Measurements from ENCODE around the gene ACSM5.
A peak's percentile ranks its signal among the peaks of the same experiment; 100 is the strongest.
"Not testable (repeated sequence)": the region's sequence is repeated elsewhere in the genome, so short reads cannot be mapped to it uniquely, and the experiment has no call there.

Gene ACSM5

DNA sequence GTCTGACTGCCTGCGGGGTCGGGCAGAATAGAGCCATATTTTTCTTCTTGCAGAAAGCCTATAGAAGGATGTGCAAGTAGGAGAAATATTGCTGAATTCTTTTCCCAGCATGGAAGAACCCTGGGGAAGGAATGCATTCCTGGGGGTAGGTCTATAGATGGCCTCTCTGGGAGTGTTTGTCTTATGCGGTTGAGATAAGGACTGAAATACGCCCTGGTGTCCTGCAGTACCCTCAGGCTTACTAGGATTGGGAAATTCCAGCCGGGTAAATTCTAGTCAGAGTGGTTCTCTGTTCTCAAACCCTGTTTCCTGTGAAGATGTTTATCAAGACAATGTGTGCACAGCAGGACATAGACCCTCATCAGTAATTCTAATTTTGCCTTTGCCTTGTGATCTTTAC, 44.3 kb downstream of the ACSM5 start:
- not testable (repeated sequence) for H3K27ac Mint-ChIP-seq; H3K4me3 Mint-ChIP-seq; H3K4me1 Mint-ChIP-seq (ENCODE audit: low read depth); H3K9me3 Mint-ChIP-seq; H3K36me3 Mint-ChIP-seq (ENCODE audit: low read depth); H3K27me3 Mint-ChIP-seq; DNase-seq

DNA sequence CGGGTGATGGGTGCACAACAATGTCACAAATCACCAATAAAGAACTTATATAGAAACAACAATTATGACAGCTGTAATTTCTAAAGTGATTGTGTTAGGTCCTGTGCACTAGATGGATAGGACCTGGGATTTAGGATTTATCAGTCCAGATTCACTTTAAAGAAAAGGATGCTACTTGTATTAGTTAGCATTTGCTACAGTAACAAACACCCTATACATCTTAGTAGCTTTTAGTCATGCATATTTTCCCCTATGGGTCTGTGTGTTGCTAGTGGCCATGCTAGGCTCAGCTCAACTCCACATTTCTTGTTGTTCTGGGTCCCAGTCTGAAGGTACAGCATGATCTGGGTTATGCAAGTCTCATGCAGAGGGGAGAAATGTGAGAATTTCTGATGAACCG, 49.9 kb downstream of the ACSM5 start:
- H3K4me1 Mint-ChIP-seq (ENCODE audit: low read depth); DNase-seq; H3K9me3 Mint-ChIP-seq; H3K36me3 Mint-ChIP-seq (ENCODE audit: low read depth); H3K27ac Mint-ChIP-seq; H3K27me3 Mint-ChIP-seq; H3K4me3 Mint-ChIP-seq: not testable (repeated sequence)

DNA sequence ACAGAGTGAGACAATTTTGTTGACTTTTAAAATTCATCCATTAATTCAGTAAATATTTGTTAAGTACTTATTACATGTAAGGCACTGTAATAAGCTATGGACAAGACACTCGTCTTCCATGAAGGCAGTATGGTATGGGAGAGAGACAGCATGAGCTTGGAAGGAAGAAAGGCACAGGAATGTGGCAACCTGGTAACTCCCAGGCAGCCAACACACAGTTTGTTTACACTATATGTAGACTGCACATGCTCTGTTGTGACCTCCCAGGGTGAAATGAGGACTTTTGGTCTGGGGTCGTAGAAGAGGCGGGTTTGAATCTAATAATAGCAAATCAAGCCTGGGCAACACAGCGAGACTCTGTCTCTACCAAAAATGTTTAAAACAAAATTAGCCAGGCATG, 51.0 kb downstream of the ACSM5 start:
- not testable (repeated sequence) for H3K36me3 Mint-ChIP-seq (ENCODE audit: low read depth); H3K9me3 Mint-ChIP-seq; H3K27me3 Mint-ChIP-seq; H3K27ac Mint-ChIP-seq; H3K4me1 Mint-ChIP-seq (ENCODE audit: low read depth); H3K4me3 Mint-ChIP-seq; DNase-seq

DNA sequence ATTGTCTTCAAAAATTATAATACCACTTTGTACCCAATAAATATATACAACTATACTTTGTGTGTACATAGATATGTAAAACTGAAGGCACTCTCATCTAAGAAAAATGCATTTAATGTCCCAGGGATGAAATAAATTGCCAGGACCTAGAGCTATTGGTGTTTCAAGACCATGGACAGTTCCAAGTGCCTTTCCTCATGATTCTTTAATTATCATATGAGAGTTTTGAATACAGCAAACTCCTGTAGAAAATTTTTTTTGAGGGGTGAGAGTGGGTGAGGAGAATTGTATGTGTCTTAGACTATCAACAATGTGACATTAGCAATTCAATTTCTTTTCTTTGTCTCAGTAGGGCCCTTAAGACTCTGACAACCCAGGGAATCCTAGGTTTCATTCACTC, 59.6 kb downstream of the ACSM5 start:
- not testable (repeated sequence) for H3K9me3 Mint-ChIP-seq; H3K27me3 Mint-ChIP-seq; H3K27ac Mint-ChIP-seq; H3K4me3 Mint-ChIP-seq; H3K36me3 Mint-ChIP-seq (ENCODE audit: low read depth); DNase-seq
- H3K4me1 Mint-ChIP-seq (ENCODE audit: low read depth): peaks cover 11% of the 10 kb centered on the region

DNA sequence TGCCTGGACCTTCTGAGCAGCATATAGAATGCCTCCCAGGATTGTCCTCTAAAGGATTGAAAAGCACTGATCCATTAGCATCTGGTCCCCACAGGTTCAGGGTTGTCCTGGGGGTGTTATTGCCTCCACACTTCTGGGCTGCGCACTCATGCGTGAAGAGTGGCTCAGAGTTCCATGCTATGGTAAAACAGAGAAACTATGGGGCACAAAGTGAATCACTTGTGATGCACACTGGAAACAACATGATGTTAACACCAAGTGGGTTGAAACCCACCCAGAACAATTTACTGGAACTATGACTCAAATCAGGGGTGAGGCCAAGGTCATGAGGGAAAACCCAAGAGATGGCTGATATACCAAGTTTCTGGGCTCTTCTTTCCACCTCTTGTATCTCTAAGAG, 60.6 kb downstream of the ACSM5 start:
- peaks cover 11% of the 10 kb centered on the region for H3K4me1 Mint-ChIP-seq (ENCODE audit: low read depth)
- not testable (repeated sequence) for DNase-seq; H3K9me3 Mint-ChIP-seq; H3K4me3 Mint-ChIP-seq; H3K27me3 Mint-ChIP-seq; H3K36me3 Mint-ChIP-seq (ENCODE audit: low read depth)
- H3K27ac Mint-ChIP-seq: peak overlapping the region; percentile 78

DNA sequence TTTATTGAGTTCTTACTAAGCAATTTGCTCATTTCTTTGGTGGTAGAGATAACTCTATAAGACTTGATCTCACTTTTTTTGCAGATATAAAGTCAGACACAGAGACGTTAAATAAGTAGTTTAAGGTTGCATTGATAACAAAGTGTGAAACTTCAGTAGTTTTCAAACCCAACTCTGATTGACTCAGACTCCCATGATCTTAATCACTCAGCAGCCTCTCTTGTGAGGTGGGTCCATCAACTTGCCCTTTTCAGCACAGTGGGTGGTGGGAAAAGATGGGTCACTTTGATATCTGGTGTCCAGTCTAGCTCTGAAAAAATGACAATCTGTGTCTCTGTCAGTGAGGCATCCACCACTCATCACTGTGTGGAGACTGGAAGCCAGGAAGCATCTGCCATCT, 61.4 kb downstream of the ACSM5 start:
- not testable (repeated sequence) for H3K4me3 Mint-ChIP-seq; H3K36me3 Mint-ChIP-seq (ENCODE audit: low read depth); H3K27me3 Mint-ChIP-seq; DNase-seq; H3K9me3 Mint-ChIP-seq
- H3K27ac Mint-ChIP-seq: peak overlapping the region; percentile 78
- peaks cover 11% of the 10 kb centered on the region for H3K4me1 Mint-ChIP-seq (ENCODE audit: low read depth)

DNA sequence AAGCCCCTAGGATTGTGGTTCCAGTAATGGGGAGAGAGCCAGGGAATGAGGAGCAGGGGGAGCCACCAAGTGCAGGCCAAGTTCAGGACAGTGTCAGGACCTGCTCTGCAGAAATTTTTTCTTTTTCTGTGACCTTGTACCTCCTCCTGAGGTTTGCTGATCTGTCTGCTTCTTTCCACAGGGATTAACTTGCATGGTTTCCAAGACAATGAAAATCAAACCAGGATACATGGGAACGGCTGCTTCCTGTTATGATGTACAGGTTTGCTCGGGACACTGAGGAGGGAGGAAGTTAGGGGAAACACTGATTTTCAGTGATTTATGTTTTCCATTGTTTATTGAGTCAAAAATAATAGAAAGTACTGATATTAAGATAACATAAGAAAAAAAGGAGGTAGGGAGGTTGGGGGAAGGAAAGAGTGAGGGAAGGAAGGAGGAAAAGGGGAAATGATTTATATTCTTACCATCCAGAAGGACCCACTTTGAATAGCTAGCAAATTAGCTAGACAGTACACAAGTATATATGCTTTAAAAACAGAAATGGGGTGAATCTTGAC, 67.9 kb downstream of the ACSM5 start:
- peaks cover 16% of the 10 kb centered on the region for H3K27me3 Mint-ChIP-seq
- not testable (repeated sequence) for H3K9me3 Mint-ChIP-seq; DNase-seq; H3K4me3 Mint-ChIP-seq; H3K27ac Mint-ChIP-seq; H3K4me1 Mint-ChIP-seq (ENCODE audit: low read depth); H3K36me3 Mint-ChIP-seq (ENCODE audit: low read depth)

DNA sequence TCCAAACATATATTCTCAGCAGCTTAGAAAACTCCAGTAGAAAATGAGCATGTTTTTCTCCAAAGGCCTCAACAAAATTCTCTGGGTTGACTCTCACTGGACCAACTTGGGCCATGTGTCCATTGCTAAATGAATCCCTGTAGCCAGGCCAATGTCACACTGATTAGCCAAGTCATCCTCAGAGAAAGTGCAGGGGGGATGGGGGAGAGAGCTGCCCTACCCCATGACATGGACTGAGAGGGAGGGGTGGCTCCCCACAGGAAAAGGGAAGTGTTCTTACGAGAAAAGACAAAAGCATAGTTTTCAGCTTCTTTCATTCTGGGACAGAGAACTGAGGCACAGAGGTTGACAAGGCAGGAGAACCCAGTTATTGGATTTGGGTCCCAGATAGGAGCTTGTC, 74.7 kb downstream of the ACSM5 start:
- not testable (repeated sequence) for H3K4me1 Mint-ChIP-seq (ENCODE audit: low read depth); H3K4me3 Mint-ChIP-seq; H3K9me3 Mint-ChIP-seq; H3K36me3 Mint-ChIP-seq (ENCODE audit: low read depth); H3K27ac Mint-ChIP-seq; DNase-seq
- peaks cover 11% of the 10 kb centered on the region for H3K27me3 Mint-ChIP-seq

DNA sequence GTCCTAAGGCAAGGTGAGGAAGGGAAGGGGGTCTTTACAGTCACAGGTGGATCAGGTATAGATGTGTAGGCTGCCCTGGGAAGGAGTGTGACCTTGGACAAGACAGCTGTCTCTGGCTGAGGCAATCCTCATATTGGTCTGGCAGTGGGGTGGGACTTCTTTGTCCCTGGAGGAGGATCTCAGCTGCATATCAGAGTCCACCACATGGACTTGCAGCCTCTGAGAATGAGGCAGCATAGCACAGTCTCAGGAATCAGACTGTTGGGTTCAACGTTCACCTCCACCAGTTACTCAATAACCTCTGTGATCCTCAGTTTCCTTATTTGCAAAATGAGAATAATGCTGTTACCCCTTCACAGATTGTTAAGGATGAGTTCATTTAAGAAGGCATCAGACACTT, 75.4 kb downstream of the ACSM5 start:
- Mint-ChIP-seq H3K27ac (no peak overlapping the region), H3K4me1 (ENCODE audit: low read depth) (no peaks in the 10 kb centered on the region), H3K4me3 (no peak overlapping the region), H3K36me3 (ENCODE audit: low read depth) (no peaks in the 10 kb centered on the region), H3K27me3 (peaks cover 11% of the 10 kb centered on the region), H3K9me3 (no peaks in the 10 kb centered on the region)
- no peak for DNase-seq

DNA sequence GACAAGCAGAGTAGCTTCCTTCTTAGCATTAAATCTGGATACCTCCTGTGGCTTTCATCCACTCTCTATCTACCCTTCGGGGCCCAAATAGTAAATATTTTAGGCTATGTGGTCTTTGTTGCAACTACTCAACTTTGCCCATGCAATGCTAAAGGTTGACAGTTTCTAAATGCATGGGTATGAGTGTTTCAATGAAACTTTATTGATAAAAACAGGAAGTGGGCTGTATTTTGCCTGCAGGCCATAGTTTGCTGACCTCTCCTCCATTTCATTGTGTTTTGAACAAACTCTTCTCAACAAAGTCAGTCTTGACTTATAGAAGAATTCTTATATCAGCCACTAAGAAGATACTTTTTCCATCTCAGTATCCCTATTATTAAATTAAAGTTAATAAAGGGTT, 76.1 kb downstream of the ACSM5 start:
- Mint-ChIP-seq H3K9me3 (no peaks in the 10 kb centered on the region), H3K36me3 (ENCODE audit: low read depth) (no peaks in the 10 kb centered on the region), H3K27me3 (peaks cover 11% of the 10 kb centered on the region), H3K4me1 (ENCODE audit: low read depth) (no peaks in the 10 kb centered on the region), H3K27ac (no peak overlapping the region), H3K4me3 (no peak overlapping the region)
- DNase-seq: no peak
